ENCODE results near the gene CD300C.

GRCh38 chr17:74491626-74492025 is 54.3 kb downstream of the CD300C start:
- TF ChIP-seq CTCF (IDR thresholded peaks at IDR 0.05) (no peak), POLR2A (IDR thresholded peaks at IDR 0.05) (no peak), EP300 (IDR thresholded peaks at IDR 0.05) (no peak)
